GM19452 (cell line): ENCODE results near the gene SLC66A2.
"Not testable (repeated sequence)": the region's sequence is repeated elsewhere in the genome, so short reads cannot be mapped to it uniquely, and the experiment has no call there.

Experiments
- ATAC-seq: cut with Tn5 transposase; IDR thresholded peaks from one replicate; pipeline ENCODE4 v1.9.1; 2021; ENCODE audit not compliant: unreplicated experiment

Gene SLC66A2

DNA sequence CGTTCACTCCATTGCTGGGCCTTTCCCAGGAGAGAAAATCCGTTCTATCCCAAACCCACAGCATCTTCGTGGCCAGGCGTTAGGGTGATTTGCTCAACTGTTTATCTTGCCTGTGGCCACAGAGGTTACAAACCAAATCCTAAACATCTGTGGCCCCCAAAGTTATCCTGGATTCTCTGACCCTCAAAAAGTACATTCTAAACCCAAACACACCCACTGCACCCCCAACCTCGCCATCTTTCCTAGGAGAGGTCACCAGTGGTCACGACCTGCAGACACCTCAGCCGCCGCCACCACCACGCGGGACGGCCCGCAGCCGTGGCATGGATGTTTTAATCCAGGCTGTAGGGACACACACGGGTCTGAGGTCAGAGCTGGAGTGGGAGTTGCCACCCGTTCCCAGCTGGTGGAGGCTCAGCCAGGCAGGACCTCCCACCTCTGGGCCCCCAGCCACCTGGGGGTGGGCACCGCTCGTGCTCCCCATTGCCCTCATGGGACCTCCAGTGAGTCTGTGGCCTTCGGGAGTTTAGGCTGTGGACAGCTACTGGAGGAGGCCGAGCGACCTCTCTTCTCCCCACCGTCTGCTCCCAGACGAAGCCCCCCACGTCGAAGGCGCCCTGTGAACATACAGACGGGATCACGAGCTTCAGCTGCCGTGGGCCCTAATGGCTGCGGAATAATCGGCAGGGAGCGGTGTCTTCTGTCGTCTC, 81.7 kb downstream of the SLC66A2 start:
- no peak for ATAC-seq

DNA sequence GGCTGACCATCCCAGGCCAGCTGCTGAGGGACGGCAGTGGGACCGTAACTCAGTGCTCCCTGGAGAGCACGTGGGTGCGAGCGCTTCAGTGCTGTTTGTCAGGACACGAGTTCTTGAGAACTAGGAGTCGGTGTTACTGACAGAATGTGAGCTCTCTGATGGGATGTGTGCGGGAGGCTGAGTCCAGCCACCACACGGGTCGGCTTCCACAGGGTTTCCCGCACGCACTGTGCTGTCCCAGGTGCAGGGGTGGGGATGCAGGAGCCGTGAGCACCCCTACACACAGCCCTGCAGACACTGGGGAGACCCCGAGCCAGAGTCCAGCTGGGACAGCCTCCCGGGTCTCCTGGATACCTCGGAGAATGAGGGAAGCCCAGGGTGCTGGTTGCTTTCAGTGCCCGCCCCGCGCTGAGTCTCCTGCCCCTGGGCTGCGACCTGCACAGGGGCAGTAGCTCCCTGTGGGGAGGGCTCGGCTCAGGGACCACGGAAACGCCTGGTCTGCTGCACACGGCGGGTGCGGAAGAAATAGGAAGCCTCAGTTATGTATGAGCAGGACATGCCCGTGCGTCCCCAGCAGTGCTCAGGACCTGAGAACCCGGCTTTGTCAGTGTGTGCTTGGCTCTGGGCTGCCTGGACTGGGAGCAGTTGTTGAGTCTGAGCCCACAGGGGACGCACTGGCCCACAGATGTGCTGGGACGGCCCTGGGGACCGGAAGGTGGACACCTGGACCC, 82.5 kb downstream of the SLC66A2 start:
- no peak for ATAC-seq

DNA sequence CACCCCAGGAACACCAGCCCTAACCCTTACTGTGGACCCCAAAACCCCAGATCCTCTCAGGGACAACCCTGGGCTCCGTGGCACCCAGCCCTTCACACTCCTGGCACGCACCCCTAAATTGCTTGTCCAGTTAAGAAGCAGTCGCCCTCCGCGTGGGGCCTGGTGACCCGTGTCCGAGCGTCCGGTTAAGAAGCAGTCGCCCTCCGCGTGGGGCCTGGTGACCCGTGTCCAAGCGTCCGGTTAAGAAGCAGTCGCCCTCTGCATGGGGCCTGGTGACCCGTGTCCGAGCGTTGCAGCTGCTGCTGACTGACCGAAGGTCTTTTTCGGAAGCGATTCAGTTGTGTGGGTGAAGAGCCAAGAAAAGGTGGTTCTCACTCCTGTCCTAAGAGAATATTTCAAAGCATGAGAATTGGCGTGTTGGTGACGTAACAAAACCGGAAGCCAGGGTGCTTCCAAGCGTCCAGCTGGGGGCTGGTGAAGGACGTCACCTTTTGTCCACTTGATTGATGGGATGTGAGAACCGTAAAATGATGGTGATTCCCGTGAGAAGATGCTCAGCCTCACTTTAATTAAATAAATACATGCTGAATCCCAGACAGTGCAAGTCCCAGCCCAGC, 83.2 kb downstream of the SLC66A2 start:
- ATAC-seq = no peak

DNA sequence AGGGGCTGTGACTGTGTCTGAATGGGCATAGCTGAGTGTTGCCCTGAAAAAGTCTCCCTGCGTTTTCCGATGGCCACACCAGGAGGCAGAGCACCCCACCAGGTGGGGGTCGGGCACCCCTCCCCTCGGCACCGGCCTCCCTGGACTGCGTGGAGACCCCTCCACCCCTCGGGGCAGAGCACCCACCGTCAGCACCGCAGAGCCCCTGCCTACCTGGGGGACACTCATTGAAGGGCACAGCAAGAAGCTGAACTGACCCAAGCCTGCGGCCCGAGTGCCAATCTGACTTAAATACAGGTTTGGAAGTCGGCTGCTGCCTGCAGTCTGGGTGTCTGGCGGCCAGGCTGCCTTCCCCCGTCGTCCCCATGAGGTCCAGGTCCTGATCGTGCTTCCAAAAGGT, 83.8 kb downstream of the SLC66A2 start:
- ATAC-seq = no peak

DNA sequence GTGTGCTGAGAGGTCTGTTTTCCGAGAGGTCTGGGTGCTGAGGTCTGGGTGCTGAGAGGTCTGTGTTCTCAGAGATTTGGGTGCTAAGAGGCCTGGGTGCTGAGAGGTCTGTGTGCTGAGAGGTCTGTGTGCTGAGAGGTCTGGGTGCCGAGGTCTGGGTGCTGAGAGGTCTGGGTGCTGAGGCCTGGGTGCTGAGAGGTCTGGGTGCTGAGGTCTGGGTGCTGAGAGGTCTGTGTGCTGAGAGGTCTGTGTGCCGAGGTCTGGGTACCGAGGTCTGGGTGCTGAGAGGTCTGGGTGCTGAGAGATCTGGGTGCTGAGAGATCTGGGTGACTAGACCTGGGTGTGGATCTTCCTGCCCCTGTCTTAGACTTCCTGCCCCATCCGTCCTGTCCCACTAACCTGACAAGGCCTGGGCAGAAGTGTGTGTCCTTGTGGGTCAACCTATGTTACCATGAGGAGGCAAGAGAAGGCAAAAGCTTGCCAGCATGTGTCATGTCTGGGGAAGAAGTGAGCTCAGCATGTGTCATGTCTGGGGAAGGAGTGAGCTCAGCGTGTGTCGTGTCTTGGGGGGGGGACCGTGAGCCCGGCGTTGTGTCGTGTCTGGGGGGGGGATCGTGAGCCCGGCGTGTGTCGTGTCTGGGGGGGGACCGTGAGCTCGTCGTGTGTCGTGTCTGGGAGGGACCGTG, 84.4 kb downstream of the SLC66A2 start:
- ATAC-seq = no peak

DNA sequence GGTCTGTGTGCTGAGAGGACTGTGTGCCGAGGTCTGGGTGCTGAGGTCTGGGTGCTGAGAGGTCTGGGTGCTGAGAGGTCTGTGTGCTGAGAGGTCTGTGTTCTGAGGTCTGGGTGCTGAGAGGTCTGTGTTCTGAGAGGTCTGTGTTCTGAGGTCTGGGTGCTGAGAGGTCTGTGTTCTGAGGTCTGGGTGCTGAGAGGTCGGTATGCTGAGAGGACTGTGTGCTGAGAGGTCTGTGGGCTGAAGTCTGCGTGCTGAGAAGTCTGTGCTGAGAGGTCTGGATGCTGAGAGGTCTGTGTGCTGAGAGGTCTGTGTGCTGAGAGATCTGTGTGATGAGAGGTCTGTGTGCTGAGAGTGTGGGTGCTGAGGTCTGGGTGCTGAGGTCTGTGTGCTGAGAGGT, 85.5 kb downstream of the SLC66A2 start:
- ATAC-seq = not testable (repeated sequence)

DNA sequence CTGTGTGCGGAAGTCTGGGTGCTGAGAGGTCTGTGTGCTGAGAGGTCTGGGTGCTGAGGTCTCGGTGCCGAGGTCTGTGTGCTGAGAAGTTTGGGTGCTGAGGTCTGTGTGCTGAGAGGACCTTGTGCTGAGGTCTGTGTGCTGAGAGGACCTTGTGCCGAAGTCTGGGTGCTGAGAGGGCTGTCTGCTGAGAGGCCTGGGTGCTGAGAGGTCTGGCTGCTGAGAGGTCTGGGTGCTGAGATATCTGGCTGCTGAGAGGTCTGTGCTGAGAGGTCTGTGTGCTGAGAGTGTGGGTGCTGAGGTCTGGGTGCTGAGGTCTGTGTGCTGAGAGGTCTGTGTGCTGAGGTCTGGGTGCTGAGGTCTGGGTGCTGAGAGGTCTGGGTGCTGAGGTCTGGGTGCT, 86.5 kb downstream of the SLC66A2 start:
- ATAC-seq = not testable (repeated sequence)

DNA sequence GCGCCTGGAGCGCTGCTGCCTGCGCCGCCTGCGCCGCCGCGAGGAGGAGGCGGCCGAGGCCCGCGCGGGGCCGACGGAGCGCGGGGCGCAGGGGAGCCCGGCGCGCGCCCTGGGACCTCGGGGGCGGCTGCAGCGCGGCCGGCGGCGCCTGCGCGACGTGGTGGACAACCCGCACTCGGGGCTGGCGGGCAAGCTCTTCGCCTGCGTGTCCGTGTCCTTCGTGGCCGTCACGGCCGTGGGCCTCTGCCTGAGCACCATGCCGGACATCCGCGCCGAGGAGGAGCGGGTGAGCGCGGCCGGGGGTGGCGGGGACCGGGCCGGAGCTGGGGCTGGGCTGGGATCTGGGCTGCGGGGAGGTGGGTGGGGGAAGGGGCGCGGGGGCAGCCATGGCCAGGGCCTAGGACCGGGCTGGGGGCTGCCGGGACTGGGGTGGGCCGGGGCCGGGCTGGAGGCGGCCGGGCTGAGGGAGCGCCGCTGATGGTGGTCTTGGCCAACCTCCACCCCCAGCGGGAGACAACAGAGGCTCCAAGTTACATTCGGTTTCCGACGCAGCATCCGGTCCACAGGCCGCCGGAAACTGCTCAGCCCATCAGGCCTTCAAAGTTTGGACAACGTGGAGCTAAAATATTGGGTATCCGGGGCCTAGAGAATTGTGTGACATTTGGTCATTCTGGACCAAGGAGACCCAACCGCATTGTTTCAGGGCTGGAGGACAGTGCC, 87.3 kb downstream of the SLC66A2 start:
- no peak for ATAC-seq

DNA sequence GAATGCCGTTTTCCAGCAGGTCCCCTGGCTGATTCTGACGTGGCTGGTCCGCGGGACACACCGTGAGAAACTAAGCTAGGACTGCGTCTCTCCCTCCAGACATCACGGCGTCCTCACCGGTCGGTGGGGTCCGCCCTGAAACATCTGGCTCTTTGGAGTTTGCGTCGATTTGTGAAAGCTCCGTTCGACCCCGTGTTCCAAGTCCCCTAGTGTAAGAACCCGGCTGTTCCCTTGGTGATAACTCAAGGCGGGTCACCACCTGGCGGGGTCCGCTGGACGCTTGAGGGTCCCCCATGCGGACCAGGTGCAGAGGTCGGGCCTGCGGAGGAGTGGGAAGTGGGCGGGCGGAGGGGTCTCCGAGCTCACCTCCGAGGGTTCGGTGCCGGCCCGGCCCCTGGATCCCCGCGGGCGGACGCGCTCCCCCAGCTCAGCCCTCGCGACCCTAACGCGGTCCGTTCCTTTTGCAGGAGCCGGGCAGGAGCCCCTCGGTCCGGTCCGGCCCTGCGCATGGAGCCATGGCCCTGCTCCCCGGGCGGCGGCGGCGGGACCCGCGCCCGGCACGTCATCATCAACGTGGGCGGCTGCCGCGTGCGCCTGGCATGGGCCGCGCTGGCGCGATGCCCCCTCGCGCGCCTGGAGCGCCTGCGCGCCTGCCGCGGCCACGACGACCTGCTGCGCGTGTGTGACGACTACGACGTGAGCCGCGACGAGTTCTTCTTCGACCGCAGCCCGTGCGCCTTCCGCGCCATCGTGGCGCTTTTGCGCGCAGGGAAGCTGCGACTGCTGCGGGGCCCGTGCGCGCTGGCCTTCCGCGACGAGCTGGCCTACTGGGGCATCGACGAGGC, 88.1 kb downstream of the SLC66A2 start:
- ATAC-seq = no peak

DNA sequence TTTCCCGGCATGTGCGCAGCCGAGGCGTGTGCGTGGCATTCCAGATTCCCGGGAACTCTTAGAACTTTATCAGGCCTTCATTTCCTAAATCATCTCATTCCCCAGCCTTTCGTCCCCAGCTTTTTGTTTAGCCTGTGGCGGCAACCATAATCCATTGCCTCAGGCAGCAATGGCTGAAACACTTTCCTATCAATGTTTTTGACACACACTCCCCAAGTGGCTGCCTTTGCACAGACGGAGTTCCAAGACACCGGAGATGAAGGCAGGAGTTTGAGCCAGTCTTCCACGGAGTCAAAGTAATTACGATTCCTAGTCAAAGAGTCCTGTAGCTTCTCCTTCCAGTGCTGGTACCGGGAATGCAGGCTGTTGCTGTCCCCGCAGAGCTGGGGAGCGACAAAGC, 88.9 kb downstream of the SLC66A2 start:
- ATAC-seq = no peak

DNA sequence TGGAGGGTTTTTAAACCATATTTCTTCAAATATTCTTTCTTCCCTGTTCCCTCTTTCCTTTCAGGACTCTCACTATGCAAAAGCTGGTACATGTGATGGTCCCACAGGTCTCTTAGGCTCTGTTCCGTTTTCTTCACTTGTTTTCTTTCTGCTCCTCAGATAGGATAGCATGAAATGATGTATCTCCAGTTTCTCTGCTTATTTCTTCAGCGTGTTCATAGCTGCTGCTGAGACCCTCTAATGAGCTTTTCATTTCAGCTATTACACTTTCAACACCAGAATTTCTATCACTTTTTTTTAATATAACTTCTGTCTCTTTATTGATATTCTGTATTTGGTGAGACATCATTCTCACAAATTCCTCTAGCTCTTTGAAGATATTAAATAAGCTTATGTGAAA, 89.8 kb downstream of the SLC66A2 start:
- no peak for ATAC-seq

DNA sequence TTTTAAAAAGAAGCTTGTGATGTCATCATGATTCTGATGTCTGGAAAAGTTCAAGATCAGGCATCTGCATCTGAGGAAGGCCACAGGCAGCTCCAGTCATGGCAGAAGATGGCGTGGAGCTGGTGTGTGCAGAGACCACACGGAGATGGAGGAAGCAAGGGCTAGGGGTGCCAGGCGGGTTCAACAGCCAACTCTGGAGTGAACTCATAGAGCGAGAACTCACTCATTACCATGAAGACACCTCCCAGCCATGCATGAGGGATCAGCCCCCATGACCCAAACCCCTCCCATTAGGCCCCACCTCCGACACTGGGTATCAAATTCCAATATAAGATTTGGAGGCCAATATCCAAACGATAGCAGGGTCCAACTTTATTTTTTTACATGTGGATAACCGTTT, 92.1 kb downstream of the SLC66A2 start:
- no peak for ATAC-seq

DNA sequence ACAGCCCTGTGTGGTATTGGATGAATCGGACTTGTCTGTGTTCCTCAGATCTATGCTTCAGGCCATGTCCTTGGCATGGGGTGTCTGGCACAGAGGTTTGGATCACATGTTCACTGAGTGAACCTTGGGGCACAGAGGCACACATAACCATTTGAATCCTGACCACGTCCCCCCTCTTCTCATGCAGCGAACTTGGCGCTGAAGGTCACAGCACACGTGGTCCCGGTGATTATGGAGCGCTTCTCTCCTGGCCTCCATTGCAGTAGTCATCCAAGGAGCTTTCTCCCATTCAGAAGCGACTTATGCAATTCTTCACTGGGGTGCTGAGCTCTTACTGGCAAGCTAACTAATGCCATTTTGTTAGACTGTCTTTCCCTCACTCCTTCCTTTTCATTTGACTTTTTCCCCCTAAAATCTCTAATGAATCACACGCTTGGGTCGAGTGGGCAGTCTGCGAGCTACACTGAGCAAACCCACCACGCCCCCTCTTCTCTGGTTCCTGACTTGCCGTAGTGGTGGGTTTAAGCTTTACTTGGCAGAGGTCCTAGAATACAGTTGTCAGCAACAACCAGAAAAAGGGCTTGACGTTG, 94.3 kb downstream of the SLC66A2 start:
- no peak for ATAC-seq

DNA sequence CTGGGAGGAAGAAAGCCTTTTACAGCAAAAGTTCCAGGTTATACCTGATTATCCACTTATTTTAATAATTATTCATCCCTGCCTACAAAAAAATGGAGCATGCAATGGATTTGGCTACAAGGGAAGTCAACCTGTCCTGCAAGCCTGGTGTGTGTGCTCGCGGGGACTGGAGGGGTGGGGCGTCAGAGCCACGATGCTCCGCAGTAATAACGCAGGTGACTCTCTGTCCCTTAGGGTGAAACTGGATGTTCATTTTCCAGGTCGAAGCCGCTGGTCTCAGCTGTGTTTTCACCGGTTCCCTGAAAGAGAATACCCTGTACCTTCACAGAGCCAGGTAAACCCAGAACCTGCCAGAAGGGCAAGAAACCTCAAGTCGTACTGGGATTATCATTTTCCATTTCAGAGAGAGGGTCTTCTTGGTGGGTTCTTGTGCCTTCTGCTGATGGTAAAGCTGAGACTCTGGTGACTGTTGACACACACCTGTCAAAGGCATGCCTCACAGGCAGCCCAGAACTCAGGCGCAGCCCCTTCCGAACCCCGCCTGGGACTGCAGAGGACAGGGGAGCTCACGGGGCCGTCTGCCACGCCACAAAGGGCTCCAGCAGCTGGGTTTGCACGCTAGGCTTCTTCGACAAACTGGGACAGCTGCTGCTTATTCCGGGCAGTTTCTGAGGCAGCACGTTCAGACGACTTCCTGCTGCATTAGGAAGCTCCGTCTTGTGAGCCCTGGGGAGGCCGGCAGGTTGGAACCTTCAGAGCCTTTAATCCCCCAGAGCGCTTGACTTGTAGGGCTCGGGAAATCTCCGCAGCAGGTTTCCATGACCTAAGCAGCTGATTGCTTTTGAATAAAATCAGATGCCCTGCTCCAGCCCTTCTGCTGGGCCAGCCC, 95.1 kb downstream of the SLC66A2 start:
- peak; percentile 56 for ATAC-seq

DNA sequence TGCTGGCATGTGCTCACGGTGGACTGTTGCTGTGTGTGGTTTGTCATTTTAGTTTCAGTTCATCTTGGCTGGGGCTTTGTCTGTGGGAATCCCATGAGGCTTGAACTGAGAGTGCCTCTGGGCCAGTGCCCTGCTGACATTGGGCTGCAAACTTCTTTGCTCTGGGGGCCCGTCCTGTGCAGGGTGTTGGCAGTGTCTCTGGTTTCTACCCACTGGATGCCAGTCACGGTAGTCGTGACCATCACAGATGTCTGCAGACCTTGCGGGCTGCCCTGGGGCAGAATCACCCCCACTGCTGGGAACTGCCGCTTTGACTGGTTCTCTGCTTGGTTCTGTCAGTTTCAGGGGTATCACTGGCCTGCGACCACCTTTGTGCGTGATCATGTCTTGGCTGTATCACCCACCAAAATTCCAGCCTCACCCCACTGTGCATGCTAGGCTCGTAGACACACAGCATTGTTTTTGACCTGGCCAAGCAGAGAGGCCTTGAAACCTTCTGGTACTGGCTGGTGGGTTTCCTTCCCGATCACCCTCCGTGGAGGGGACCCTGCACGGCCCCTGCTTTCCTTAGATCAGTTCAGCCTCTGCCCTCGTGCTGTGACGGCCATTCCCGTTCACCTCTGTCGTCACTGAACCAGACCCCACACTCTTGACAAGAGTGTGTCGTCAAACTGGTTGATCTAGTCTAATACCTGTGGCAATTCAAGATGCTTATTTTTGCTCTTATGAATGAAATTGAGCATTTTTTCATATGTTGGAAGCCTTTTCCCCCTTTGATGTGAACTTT, 96.1 kb downstream of the SLC66A2 start:
- no peak for ATAC-seq

DNA sequence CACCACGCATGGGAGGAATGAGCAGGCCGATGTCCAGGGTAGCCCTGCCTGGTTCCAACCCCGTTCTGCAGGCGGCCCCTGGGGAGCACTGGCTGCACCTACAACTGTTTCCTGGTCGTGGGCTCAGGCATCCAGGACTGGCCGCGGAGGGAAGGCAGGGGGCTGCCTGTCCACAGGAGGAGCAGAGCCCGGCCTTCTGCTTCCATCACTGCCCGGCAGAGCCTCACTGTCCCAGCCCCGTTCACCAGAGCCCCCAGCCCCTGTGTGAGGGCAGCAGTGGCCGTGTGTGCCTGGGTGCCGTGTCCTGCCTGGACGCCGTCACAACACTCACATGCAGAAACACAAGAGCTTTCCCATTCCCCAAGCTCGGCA, 97.5 kb downstream of the SLC66A2 start:
- no peak for ATAC-seq

DNA sequence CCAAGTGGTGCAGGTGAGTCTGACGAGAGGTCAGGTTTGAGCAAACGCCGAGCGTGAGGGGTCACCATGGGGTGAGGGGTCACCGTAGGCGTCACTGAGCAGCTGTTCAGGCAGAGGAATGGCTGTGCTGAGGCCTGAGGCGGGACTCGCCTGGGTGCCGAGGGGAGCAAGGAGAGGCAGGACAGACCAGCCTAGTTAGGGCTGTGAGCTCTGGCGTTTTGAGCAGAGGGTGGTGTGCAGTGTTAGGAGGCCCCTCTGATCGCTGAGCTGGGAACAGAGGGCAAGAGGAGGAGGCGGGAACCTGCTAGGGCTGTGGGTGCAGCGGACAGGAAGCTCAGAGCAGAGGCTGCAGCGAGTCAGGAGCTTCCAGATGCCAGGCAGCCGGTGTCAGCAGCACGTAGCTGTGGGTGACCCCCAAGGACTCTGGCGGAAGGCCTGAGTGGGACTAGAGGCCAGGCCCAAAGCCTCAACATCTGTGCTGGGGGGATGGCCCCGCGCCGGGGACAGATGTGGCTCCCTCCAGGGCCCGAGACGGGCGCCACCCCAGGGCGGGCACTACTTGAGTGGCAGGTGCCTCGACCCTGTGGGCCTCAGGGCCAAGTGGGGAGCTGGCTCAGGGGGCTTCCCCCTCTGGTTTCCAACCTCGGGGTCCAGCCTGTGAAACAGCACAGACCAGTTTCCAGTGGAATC, 98.0 kb downstream of the SLC66A2 start:
- ATAC-seq = no peak
